Astrocyte of the cerebellum (primary cell): Measurements from ENCODE around the gene PDCD1.
"Not testable (repeated sequence)": the region's sequence is repeated elsewhere in the genome, so short reads cannot be mapped to it uniquely, and the experiment has no call there.

ENCODE experiments used
- DNase-seq: peaks from one replicate; pipeline ENCODE4 v3.0.0-alpha.2; 2011; ENCODE audit warnings: low read depth
- H3K4me3 ChIP-seq: 2 replicates; pipeline ENCODE4 v1.5.1; 2011; ENCODE audit warnings: mild to moderate bottlenecking, low read depth, low read length, moderate library complexity
- CTCF ChIP-seq: IDR thresholded peaks from 2 replicates; pipeline ENCODE4 v1.5.1; 2012; ENCODE audit warnings: low read length, low read depth, moderate library complexity, mild to moderate bottlenecking; ENCODE audit errors: missing control alignments
- in situ Hi-C: cut with HindIII; loops from 2 replicates; pipeline ENCODE4 v1.10.0; 2017; ENCODE audit warnings: low sequenced_read_pairs

Gene PDCD1

GRCh38 chr2:241801611-241802420 lies 56.9 kb downstream of the PDCD1 start:
- TF ChIP-seq CTCF, result no peak
- no peak for DNase-seq
- no peak overlapping the region for H3K4me3 ChIP-seq
- in situ Hi-C loops, result no loop called here

- H3K4me3 ChIP-seq, DNase-seq, in situ Hi-C loops: not testable (repeated sequence)
These were observed 58.3 kb downstream of the PDCD1 start for GRCh38 chr2:241800198-241800903.
